ENCODE results near the gene TRPV2.
"Not testable (repeated sequence)": the region's sequence is repeated elsewhere in the genome, so short reads cannot be mapped to it uniquely, and the experiment has no call there.

TRPV2 gene

GRCh38 chr17:16391451-16391850 lies 23.9 kb upstream of the TRPV2 start:
- in situ Hi-C loops (cut with MboI; ENCODE audit: low sequenced_read_pairs, unreplicated experiment): no loop called here
- no peak for DNase-seq (ENCODE audit: low spot score)
- TF ChIP-seq, protein P1, sequence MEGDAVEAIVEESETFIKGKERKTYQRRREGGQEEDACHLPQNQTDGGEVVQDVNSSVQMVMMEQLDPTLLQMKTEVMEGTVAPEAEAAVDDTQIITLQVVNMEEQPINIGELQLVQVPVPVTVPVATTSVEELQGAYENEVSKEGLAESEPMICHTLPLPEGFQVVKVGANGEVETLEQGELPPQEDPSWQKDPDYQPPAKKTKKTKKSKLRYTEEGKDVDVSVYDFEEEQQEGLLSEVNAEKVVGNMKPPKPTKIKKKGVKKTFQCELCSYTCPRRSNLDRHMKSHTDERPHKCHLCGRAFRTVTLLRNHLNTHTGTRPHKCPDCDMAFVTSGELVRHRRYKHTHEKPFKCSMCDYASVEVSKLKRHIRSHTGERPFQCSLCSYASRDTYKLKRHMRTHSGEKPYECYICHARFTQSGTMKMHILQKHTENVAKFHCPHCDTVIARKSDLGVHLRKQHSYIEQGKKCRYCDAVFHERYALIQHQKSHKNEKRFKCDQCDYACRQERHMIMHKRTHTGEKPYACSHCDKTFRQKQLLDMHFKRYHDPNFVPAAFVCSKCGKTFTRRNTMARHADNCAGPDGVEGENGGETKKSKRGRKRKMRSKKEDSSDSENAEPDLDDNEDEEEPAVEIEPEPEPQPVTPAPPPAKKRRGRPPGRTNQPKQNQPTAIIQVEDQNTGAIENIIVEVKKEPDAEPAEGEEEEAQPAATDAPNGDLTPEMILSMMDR (IDR thresholded peaks at IDR 0.05; ENCODE audit: borderline replicate concordance, control extremely low read depth, extremely low read depth, insufficient read depth, missing control alignments): no peak

GRCh38 chr17:16392491-16392890 lies 22.9 kb upstream of the TRPV2 start:
- DNase-seq (ENCODE audit: low spot score); in situ Hi-C loops (cut with MboI; ENCODE audit: low sequenced_read_pairs, unreplicated experiment): not testable (repeated sequence)

DNA sequence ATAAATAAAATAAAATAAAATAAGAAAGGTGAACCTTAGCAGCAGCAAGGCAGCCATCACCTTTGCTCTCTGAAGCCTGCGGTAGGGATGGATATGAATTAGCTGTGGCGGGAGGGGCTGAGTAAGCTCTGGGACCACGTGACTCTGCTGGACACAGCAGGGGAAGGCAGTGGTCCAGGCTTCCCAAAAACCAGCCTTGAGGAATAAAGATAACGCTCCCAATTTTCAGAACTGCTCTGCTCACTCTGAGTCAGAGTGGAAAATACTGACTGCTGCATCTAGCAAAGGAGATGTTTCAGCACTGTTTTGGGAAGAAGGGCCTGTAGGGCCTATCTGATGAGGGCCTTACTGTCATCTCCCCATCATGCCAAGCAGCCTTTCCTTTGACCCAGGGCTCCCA lies 19.5 kb upstream of the TRPV2 start:
- in situ Hi-C loops (cut with MboI; ENCODE audit: low sequenced_read_pairs, unreplicated experiment); DNase-seq (ENCODE audit: low spot score): not testable (repeated sequence)

DNA sequence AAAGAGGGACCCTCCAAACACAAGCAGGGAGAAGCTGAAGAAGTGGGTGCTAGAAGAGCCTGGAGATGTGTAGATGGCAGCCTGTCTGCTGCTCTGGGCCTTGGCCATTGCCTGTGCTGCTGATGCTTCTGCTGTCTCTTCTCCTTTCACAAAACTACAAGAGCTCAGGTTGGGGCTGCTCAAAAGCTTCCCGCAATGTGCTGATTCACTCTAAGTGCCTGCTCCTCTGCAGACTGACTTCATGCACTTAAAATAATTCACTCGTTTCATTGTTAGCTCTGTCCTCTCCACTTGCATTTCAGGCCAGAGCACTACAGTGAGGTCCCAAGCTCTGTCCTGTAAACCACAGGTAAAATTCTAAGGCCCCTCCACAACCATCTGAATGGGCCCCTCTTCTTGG lies 18.7 kb upstream of the TRPV2 start:
- in situ Hi-C loops (cut with MboI; ENCODE audit: low sequenced_read_pairs, unreplicated experiment); DNase-seq (ENCODE audit: low spot score): not testable (repeated sequence)

DNA sequence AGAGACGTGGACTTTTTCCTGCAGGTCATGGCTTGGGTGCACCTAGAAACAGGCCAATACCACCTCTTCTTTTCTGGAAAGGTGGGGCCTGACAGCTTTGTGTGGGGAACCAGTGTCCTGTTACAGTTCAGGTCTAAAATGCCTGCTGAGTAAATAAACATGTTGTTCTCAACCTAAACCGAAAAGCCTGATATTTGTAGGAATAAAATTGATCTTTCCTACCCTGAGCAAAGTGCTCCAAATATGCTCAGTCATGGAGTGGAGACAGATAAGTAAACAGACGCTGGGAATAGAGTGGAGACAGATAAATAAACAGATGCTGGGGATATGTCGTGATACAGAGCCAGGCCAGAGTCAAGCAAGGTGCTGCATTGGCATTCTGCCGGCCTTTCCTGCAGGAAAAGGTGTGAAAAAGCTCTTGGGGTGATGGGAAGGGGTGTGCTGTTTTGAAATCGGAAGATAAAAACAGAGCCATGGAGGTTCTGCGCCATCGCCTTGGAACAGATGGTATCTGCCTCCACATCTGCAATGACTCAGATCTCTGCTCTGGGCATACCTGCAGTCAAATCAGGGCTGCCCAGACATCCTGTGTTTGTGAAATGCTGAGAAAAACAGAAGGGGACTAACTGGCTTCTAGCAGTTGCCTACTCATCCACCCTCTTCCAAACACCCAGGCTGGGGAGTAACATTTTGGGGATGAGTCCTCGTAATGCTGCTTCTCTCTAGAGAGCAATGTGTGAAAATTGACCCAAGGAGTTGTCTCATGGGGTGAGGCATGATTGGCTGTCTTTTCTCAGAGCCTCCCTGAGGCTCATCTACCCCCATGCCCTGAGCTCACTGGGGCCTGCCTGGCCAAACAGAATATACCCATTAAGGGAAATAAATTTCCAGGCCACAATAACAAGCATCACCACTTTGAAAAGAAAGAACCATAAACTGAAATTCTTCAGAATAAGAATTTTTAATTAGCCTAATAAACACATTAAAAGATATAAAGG lies 16.8 kb upstream of the TRPV2 start:
- in situ Hi-C loops (cut with MboI; ENCODE audit: low sequenced_read_pairs, unreplicated experiment): no loop called here
- TF ChIP-seq, protein P1 (IDR thresholded peaks at IDR 0.05; ENCODE audit: borderline replicate concordance, control extremely low read depth, extremely low read depth, insufficient read depth, missing control alignments): no peak
- no peak for DNase-seq (ENCODE audit: low spot score)

DNA sequence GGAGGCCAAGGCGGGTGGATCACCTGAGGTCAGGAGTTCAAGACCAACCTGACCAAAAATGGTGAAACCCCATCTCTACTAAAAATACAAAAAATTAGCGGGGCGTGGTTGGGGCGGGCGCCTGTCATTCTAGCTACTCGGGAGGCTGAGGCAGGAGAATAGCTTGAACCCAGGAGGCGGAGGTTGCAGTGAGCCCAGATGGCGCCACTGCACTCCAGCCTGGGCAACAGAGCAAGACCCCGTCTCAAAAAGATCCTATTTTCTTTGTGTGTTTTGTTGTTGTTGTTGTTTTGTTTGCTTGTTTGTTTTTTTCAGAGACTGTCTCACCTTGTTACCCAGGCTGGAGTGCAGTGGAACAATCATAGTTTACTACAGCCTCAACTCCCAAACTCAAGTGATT lies 11.5 kb upstream of the TRPV2 start:
- DNase-seq (ENCODE audit: low spot score); in situ Hi-C loops (cut with MboI; ENCODE audit: low sequenced_read_pairs, unreplicated experiment): not testable (repeated sequence)

DNA sequence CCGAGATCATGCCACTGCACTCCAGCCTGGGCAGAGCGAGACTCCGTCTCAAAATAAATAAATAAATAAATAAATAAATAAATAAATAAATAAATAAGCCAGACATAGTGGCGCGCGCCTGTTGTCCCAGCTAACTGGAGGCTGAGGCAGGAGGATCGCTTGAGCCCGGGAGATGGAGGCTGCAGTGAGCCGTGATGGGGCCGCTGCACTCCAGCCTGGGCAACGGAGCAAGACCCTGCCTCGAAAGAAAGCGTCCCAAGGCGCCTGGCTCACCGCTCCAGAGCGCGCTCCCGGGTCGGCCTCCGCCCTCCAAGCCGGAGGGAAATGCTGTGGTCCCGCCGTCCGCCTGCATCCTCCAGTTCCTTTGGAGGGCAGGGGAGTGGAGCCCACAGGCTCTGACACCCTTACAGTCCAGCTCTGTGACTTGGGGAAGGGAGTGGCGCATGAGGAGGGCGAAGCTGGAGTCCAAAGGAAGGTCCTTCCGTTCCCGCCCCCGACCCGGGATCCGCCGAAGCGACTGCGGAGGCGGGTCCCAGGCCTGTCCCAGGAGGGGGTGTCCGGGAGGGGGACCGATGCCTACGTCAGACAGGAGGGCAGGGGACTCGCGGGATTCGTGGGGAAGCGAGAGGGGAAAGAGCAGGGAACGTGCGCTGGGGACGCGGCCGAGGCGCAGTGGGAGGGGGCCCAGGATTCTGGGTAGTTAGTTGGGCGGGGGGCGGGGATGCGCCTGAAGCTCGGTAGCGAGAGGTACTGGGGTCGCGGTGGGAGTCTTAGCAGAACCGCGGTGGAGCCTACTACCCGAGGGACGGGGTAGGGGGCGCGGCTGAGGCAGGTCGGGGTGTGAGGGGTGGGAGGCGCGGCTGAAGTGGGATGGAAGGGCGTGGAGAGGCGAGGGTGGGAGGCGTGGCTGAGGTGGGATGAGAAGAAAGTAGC lies 8.4 kb upstream of the TRPV2 start:
- TF ChIP-seq, protein P1 (IDR thresholded peaks at IDR 0.05; ENCODE audit: borderline replicate concordance, control extremely low read depth, extremely low read depth, insufficient read depth, missing control alignments): peak; percentile 11
- in situ Hi-C loops (cut with MboI; ENCODE audit: low sequenced_read_pairs, unreplicated experiment): no loop called here
- peak; percentile 81 for DNase-seq (ENCODE audit: low spot score)

DNA sequence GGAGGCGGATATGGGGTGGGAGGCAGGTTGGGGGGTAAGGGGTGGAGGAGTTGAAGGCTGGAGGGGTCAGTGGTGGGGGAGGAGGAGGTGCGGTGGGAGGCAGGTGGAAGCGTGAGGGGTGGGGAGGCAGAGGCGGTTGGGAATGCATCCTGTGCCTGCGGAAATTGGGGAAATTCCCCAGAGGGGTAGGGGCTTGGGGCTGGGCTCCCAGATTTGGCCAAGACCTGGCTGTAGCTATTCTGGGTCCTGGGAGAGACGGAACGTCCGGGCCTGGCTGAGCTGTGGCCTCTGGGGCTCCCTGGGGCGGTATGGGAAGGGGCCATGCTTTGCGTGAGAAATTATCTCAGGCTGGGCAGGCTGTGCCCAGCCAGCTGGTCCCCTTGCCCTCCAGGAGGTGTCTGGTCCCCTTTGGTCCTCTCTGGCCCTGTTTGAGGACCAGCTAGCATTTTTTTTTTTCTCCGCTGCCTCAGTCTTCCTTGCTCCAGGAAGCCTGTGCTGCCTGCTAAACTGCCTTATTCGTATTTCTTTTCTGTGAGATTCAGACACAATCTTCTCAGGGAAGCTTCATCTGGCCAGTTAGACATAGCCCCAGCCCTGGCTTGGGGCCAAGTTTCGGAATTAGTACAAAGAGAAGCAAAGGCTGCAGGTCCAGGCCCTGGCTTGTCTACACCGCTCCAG lies 7.3 kb upstream of the TRPV2 start:
- TF ChIP-seq, protein P1 (IDR thresholded peaks at IDR 0.05; ENCODE audit: borderline replicate concordance, control extremely low read depth, extremely low read depth, insufficient read depth, missing control alignments): no peak
- peak; percentile 89 for DNase-seq (ENCODE audit: low spot score)
- in situ Hi-C loops (cut with MboI; ENCODE audit: low sequenced_read_pairs, unreplicated experiment): no loop called here
